IMR-90 (cell line): ENCODE measurements around the gene KNL1.

Experiments
- CEBPB ChIP-seq: IDR thresholded peaks from 2 replicates; pipeline ENCODE4 v1.6.1; 2012; ENCODE audit warnings: low read depth, low read length, improper control_type of control experiment
- CTCF ChIP-seq: conservative IDR thresholded peaks from 2 replicates; pipeline ENCODE4 v1.5.1; 2012; ENCODE audit warnings: mild to moderate bottlenecking, low read depth, low read length, improper control_type of control experiment
- MAFK ChIP-seq: IDR thresholded peaks from 2 replicates; pipeline ENCODE4 v1.6.1; 2012; ENCODE audit warnings: low read depth, low read length, improper control_type of control experiment
- MXI1 ChIP-seq: IDR thresholded peaks from 2 replicates; pipeline ENCODE4 v1.6.1; 2012; ENCODE audit warnings: low read depth, mild to moderate bottlenecking, low read length, moderate library complexity, borderline replicate concordance
- NFE2L2 ChIP-seq: fragments of 150-350 bp; IDR thresholded peaks from 2 replicates; pipeline ENCODE4 v1.6.1; 2016; ENCODE audit warnings: low read depth, mild to moderate bottlenecking, low read length
- POLR2A ChIP-seq: IDR thresholded peaks from 2 replicates; pipeline ENCODE4 v1.6.1; 2012; ENCODE audit warnings: mild to moderate bottlenecking, low read depth, low read length
- RAD21 ChIP-seq: IDR thresholded peaks from 2 replicates; pipeline ENCODE4 v1.6.1; 2012; ENCODE audit warnings: low read length, improper control_type of control experiment
- RFX5 ChIP-seq: IDR thresholded peaks from 2 replicates; pipeline ENCODE4 v1.8.0; 2012; ENCODE audit warnings: low read depth, mild to moderate bottlenecking, low read length, moderate library complexity
- USF2 ChIP-seq: fragments of 150-350 bp; IDR thresholded peaks from 2 replicates; pipeline ENCODE4 v1.6.1; 2017; ENCODE audit warnings: mild to moderate bottlenecking, antibody characterized with exemption, low read length, low read depth

- TF ChIP-seq CTCF (no peak), CEBPB (no peak), POLR2A (no peak), RFX5 (no peak), NFE2L2 (no peak), RAD21 (no peak), USF2 (no peak), MAFK (no peak), MXI1 (no peak)
Measured at GRCh38 chr15:40545457-40545856, 48.6 kb upstream of the KNL1 start.
